Measurements from ENCODE around the gene DNA2. TPM values are rescaled to one million over a fixed set of nuclear protein-coding genes. Genes with fewer than 3 reads are reported as not detected.
A peak's percentile ranks its signal among the peaks of the same experiment; 100 is the strongest.

The DNA2 gene
- total and polyA plus RNA-seq, 11 donors: 0.91 to 4.2 (median 2.4) TPM

GRCh38 chr10:68419376-68419775 is 52.4 kb downstream of the DNA2 start:
- intact Hi-C loops (cut with DNase I): no loop called here
- Histone ChIP-seq H3K27me3 (no peaks in the 10 kb centered on the region), H3K9me3 (no peaks in the 10 kb centered on the region), H3K27ac (no peak overlapping the region), H3K36me3 (peaks cover 0 to 5% (median 0%) of the 10 kb centered on the region in 9 donors), H3K4me1 (no peaks in the 10 kb centered on the region), H3K4me3 (no peak overlapping the region)
- no peak for ATAC-seq
- WGBS, 4 donors: 90 to 94% (median 91%) methylated on average over 3 of the region's 3 CpGs
- no peak for DNase-seq
- TF ChIP-seq CTCF (IDR thresholded peaks at IDR 0.05) (no peak), POLR2A (IDR thresholded peaks at IDR 0.05) (no peak)

DNA sequence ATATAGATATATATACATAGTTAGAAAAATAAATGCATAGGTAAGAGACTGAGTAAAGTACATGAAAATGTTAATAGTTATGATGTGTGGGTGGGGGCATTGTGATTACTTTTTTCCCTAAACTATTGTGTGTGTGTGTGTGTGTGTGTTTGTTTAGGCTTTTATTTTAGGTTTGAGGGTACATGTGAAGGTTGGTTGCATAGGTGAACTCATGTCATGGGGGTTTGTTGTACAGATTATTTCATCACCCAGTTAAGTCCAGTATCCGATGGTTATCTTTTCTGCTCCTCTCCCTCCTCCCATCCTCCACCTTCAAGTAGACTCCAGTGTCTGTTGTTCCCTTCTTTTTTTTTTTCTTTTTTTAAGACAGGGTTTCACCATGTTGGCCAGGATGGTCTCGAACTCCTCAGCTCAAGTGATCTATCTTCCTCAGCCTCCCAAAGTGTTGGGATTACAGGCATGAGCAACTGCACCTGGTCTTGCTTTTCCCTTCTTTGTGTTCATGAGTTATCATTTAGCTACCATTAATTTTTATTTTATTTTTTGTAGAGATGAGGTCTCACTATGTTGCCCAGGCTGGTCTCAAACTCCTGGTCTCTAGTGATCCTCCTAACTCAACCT is 62.8 kb downstream of the DNA2 start:
- H3K4me1 ChIP-seq: peaks cover 0 to 23% (median 6%) of the 10 kb centered on the region in 12 donors
- H3K4me3 ChIP-seq: no peak overlapping the region
- ATAC-seq (no peak), DNase-seq (no peak)
- TF ChIP-seq POLR2A (IDR thresholded peaks at IDR 0.05): no peak
- TF ChIP-seq CTCF (IDR thresholded peaks at IDR 0.05): no peak
- no peak overlapping the region for H3K27ac ChIP-seq
- no peaks in the 10 kb centered on the region for H3K9me3 ChIP-seq
- WGBS, 4 donors: 84 to 96% (median 91%) methylated on average over 2 of the region's 2 CpGs
- H3K27me3 ChIP-seq: no peaks in the 10 kb centered on the region
- peaks cover 0 to under 1% (median 0%) of the 10 kb centered on the region in 9 donors for H3K36me3 ChIP-seq
- intact Hi-C loops (cut with DNase I): loop anchor here in 1 of 10 donors (10.0 kb wide), 1 partner anchor 486 kb away; no protein-coding TSS in a partner anchor

DNA sequence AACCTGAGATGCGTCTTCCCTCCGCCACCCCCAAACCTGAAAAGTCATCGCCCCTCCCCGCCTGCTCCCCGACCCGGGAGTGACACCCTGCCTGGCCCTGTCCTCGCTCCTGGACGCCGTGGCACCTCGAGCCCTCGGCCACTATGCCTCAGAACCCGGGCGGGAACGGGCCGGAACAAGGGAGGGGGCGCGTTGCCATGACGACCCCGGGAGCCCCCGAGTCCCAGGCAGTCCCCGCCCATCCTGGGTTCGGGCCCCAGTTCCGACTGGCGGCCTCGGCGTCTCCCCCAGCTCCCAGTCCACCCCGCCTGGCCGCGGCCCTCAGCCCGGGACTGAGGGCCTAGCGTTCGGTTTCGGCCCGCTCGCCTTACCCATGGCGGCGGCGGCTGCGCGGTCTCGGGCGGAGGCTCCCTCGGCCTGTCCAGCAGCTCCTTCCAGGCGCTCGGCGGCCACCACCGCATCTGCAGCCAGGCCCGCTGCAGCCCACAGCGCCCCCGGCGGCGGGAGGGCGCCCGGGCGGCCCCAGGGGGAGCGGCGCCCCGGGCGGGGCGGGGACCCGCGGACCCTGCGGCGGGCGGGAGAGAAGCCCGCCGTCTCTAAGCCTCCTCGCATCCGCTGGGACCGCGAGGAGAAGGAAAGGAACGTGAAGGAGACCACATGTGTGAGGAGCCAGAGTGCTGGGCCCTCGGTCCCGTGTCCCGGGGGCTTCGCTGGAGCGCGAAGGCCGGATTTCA is 64.8 kb downstream of the DNA2 start, which contains the start of gene RUFY2:
RUFY2 (minus strand) TSS at position 463 of the 734 bp plus-strand sequence; CDS start at position 375, 88 bp downstream.
- Histone ChIP-seq H3K4me1 (peaks cover 0 to 30% (median 6%) of the 10 kb centered on the region in 12 donors), H3K27ac (peak within 1 kb of the TSS; percentile 86 to 96 (median 93)), H3K36me3 (peaks cover 0 to 9% (median 0%) of the 10 kb centered on the region in 9 donors), H3K27me3 (no peaks in the 10 kb centered on the region), H3K4me3 (peak within 1 kb of the TSS; percentile 69 to 100 (median 96)), H3K9me3 (no peaks in the 10 kb centered on the region)
- peak in 1 of 2 donors; percentile 61 for TF ChIP-seq POLR2A (IDR thresholded peaks at IDR 0.05)
- TF ChIP-seq CTCF (IDR thresholded peaks at IDR 0.05): peak in 11 of 12 donors; percentile 21 to 100 (median 80)
- WGBS, 4 donors: 0 to 1% (median 1%) methylated on average over 40 to 79 of the region's 79 CpGs
- DNase-seq: peak; percentile 79 to 91 (median 82)
- intact Hi-C loops (cut with DNase I): loop anchor here in 2 of 10 donors (2.0 to 10.0 kb wide), 2 partner anchors 316 to 488 kb away; no protein-coding TSS in a partner anchor
- peak; percentile 79 to 98 (median 96) for ATAC-seq

All from heart left ventricle (tissue), 16 donors.